Measurements from ENCODE around the gene GCK. TPM values are rescaled to one million over a fixed set of nuclear protein-coding genes. Genes with fewer than 3 reads are reported as not detected.

The GCK gene
- total RNA-seq, 1 donor from 2014 or later: not detected

DNA sequence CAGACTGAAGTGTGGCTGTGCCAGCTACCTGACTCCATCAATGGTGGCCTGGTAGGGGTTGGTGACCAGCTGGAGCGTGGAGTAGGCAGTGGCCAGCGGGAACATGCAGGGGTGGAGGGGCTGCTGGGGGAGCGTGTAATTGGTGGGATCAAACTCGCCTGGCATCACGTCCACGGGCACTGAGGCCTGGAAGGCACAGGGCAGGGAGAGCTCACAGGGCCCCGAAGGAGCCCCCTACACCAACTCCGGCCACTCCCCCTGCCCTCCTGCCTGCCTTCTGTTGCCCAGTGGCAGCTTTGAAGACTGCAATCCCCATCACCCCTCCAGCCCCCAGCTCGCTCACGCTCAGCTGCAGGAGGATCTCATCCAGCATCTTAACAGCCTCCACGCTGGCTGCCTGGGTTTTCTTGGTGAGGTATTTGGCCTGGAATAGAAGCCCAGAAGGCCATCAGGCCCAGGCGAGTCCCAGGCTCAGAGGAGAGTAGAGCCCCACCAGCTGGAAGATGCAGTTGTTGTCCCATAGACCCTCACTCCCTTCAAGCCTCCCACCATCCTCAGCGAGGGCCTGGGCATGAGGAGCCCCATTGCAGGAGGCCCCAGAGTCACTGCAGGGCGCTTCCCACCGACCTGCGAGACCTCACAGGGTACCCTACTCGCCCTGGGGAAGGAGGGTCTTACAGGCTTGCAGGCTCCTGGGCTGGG lies 73.0 kb downstream of the GCK start:
- no peak for DNase-seq (ENCODE audit: low spot score)
- TF ChIP-seq CTCF (IDR thresholded peaks at IDR 0.05; ENCODE audit: unreplicated experiment): no peak
- Mint-ChIP-seq H3K9me3 (ENCODE audit: unreplicated experiment) (no peaks in the 10 kb centered on the region), H3K4me3 (ENCODE audit: unreplicated experiment) (no peak overlapping the region), H3K27ac (ENCODE audit: unreplicated experiment) (no peak overlapping the region), H3K27me3 (ENCODE audit: unreplicated experiment) (peaks cover 9% of the 10 kb centered on the region), H3K4me1 (ENCODE audit: unreplicated experiment) (no peaks in the 10 kb centered on the region), H3K36me3 (ENCODE audit: low read depth, unreplicated experiment) (peaks cover 18% of the 10 kb centered on the region)

DNA sequence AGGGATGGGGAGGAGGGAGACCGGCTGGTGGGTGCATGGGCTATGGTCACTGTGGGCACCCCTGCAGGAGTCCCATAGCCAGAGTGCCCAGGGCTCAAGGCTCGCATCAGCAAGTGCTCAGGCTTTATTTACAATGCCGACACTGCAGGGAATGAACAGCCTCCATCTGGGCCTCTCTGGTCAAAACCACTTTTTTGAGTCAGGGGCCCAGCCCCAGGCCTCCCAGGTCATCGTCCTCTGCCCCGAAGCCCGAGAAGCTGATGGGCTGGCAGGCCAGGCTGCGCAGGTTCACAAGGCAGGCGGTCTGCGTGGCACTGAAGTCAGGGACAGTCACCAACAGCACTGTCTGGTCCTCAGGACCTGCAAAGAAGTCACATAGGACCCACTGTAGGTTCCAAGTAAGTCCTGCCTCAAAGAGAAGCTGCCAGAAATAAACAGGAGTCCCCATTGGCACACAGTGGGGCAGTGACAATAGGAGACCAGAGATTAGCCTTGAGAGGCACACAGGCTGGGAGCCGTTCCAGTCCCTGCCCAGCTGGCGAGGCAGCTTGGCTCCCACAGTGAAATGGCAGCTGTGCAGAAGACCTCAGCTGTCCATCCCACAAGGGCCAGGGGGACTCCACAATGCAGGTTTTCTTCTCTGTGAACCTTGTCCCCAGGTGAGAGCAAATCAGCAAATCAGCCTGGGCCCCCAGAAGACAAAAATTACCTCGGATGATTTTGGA lies 74.5 kb downstream of the GCK start:
- Mint-ChIP-seq H3K4me3 (ENCODE audit: unreplicated experiment) (no peak overlapping the region), H3K36me3 (ENCODE audit: low read depth, unreplicated experiment) (peaks cover 15% of the 10 kb centered on the region)

GRCh38 chr7:44113764-44114354 lies 75.4 kb downstream of the GCK start:
- DNase-seq (ENCODE audit: low spot score): no peak
- peaks cover 8% of the 10 kb centered on the region for H3K36me3 Mint-ChIP-seq (ENCODE audit: low read depth, unreplicated experiment)
- no peaks in the 10 kb centered on the region for H3K9me3 Mint-ChIP-seq (ENCODE audit: unreplicated experiment)
- H3K4me3 Mint-ChIP-seq (ENCODE audit: unreplicated experiment): no peak overlapping the region
- no peaks in the 10 kb centered on the region for H3K4me1 Mint-ChIP-seq (ENCODE audit: unreplicated experiment)
- H3K27me3 Mint-ChIP-seq (ENCODE audit: unreplicated experiment): peaks cover 12% of the 10 kb centered on the region
- TF ChIP-seq CTCF (IDR thresholded peaks at IDR 0.05; ENCODE audit: unreplicated experiment): no peak
- H3K27ac Mint-ChIP-seq (ENCODE audit: unreplicated experiment): no peak overlapping the region

More for the DNA sequence above, 74.5 kb downstream of the GCK start:
- H3K4me1 Mint-ChIP-seq (ENCODE audit: unreplicated experiment): no peaks in the 10 kb centered on the region
- H3K9me3 Mint-ChIP-seq (ENCODE audit: unreplicated experiment): no peaks in the 10 kb centered on the region
- H3K27me3 Mint-ChIP-seq (ENCODE audit: unreplicated experiment): peaks cover 12% of the 10 kb centered on the region
- H3K27ac Mint-ChIP-seq (ENCODE audit: unreplicated experiment): no peak overlapping the region
- DNase-seq (ENCODE audit: low spot score): no peak
- no peak for TF ChIP-seq CTCF (IDR thresholded peaks at IDR 0.05; ENCODE audit: unreplicated experiment)

DNA sequence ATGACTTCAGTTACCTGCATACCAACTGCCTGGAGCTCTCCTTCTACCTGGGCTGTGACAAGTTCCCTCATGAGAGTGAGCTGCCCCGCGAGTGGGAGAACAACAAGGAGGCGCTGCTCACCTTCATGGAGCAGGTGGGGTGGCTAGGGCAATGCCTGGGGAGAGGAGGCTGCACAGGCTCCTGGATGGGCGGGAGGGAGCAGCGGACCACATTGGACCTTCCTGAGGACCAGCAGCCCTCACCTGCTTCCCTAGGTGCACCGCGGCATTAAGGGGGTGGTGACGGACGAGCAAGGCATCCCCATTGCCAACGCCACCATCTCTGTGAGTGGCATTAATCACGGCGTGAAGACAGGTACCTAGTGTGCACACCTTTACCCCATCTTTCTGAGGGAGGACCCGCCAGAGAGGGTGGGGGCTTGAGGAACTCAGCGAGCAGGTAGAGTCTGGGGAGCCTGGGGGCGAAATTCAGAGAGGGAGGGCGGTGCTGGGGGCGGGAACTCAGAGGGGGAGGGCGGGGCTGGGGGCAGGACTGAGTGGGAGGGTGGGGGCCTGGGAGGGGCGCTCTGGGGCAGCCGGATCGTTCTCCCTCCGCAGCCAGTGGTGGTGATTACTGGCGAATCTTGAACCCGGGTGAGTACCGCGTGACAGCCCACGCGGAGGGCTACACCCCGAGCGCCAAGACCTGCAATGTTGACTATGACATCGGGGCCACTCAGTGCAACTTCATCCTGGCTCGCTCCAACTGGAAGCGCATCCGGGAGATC lies 76.1 kb downstream of the GCK start:
- Mint-ChIP-seq H3K9me3 (ENCODE audit: unreplicated experiment) (no peaks in the 10 kb centered on the region), H3K4me3 (ENCODE audit: unreplicated experiment) (no peak overlapping the region), H3K27me3 (ENCODE audit: unreplicated experiment) (peaks cover 12% of the 10 kb centered on the region), H3K27ac (ENCODE audit: unreplicated experiment) (no peak overlapping the region), H3K4me1 (ENCODE audit: unreplicated experiment) (no peaks in the 10 kb centered on the region), H3K36me3 (ENCODE audit: low read depth, unreplicated experiment) (peaks cover 8% of the 10 kb centered on the region)
- no peak for TF ChIP-seq CTCF (IDR thresholded peaks at IDR 0.05; ENCODE audit: unreplicated experiment)
- no peak for DNase-seq (ENCODE audit: low spot score)

Data from endothelial cell (in vitro differentiated cells).